Stimulated activated CD4-positive, alpha-beta T cell treated with anti-CD3 and anti-CD28 coated beads, Interleukin-4, amount 100 ng/mL, for 4 hours (primary cell): ENCODE data around the gene AJM1.
"Not testable (repeated sequence)": the region's sequence is repeated elsewhere in the genome, so short reads cannot be mapped to it uniquely, and the experiment has no call there.

Experiments
- DNase-seq, 2 experiments: peaks; one replicate each; pipeline ENCODE4 v3.0.0-alpha.2; 2020

AJM1 gene

DNA sequence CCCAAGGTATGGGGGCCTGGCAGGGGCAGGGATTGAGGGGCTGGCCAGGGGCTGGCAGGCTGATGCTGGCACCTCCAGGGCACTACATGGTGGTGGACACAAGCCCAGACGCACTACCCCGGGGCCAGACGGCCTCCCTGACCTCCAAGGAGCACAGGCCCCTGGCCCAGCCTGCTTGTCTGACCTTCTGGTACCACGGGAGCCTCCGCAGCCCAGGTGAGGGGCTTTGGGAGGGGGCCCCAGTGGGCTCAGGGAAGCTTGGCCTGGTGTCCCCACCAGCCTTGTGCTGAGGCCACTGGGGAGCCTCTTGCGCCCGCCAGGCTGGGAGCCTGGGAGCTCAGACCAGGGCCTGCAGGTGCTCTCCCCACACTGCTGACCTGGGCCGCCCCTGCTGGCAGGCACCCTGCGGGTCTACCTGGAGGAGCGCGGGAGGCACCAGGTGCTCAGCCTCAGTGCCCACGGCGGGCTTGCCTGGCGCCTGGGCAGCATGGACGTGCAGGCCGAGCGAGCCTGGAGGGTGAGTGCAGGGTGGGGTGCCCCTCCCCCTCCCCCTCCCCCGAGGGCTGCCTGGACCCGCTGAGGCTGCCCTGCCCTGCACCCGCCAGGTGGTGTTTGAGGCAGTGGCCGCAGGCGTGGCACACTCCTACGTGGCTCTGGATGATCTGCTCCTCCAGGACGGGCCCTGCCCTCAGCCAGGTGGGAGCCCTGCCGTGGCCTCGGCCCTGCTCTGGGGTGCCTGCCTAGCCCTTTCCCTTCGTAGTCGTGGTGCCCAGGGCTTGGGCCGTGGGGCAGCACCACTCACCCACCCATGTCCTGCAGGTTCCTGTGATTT, 15.5 kb downstream of the AJM1 start:
- DNase-seq, result no peak

DNA sequence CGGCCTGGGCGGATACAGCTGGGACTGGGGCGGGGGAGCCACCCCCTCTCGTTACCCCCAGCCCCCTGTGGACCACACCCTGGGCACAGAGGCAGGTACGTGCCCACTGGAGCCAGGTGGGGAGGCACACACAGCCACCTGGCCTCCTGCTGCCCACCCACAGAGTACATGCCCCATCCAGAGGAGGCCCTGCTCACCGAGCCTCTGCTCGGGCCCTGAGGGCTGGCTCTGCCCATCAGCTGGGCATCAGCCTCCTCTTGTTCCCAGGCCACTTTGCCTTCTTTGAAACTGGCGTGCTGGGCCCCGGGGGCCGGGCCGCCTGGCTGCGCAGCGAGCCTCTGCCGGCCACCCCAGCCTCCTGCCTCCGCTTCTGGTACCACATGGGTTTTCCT, 16.2 kb downstream of the AJM1 start:
- no peak for DNase-seq

DNA sequence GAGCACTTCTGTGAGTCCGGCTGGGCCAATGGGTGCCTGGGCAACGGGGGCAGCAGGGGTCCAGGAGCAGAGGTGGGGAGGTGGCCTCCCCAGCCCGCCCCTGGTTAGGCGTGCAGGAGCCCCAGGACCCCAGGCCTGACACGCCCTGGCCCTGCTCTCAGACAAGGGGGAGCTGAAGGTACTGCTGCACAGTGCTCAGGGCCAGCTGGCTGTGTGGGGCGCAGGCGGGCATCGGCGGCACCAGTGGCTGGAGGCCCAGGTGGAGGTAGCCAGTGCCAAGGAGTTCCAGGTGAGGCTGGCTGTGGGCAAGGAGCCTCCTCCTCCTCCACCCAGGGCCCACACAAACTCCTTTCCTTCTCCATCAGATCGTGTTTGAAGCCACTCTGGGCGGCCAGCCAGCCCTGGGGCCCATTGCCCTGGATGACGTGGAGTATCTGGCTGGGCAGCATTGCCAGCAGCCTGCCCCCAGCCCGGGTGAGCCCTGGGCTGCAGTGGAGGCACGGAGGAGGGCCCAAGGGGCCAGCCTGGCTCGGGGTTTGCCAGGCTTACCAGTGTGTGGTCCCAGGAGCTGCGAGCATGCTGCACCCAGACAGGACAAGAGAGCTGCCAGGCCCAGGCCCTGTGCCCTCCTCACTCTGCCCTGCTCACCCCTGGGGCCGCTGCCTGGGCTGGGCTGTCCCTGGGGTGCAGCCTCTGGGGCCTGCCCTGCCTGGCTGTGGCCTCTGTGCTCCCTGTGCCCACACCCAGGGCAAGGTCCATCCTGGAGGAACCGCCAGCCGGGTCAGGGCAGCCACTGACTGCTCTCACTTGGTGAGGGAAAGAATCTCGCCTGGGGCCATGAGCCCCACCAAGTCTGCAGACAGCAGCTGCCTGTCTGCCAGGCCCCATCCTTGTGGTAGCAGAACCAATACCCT, 16.8 kb downstream of the AJM1 start:
- no peak for DNase-seq

DNA sequence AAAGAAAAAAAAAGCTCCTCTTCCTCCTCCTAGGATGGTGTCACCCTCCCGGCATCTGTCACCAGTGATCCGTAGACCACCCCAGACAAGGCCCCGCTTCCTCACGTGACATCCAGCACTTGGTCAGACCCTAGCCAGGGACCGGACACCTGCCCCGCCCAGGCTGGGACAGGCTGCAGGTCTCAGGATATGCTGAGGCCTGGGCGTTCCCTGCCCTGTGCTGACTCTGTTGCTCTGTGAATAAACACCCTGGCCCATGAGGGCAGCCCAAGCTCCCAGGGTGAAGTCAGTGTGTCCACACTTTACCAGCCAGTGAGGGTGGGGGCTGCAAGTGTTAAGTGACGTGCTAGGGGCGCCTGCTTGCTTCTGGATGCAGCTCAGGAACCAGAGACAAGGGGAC, 18.3 kb downstream of the AJM1 start:
- DNase-seq, result no peak

DNA sequence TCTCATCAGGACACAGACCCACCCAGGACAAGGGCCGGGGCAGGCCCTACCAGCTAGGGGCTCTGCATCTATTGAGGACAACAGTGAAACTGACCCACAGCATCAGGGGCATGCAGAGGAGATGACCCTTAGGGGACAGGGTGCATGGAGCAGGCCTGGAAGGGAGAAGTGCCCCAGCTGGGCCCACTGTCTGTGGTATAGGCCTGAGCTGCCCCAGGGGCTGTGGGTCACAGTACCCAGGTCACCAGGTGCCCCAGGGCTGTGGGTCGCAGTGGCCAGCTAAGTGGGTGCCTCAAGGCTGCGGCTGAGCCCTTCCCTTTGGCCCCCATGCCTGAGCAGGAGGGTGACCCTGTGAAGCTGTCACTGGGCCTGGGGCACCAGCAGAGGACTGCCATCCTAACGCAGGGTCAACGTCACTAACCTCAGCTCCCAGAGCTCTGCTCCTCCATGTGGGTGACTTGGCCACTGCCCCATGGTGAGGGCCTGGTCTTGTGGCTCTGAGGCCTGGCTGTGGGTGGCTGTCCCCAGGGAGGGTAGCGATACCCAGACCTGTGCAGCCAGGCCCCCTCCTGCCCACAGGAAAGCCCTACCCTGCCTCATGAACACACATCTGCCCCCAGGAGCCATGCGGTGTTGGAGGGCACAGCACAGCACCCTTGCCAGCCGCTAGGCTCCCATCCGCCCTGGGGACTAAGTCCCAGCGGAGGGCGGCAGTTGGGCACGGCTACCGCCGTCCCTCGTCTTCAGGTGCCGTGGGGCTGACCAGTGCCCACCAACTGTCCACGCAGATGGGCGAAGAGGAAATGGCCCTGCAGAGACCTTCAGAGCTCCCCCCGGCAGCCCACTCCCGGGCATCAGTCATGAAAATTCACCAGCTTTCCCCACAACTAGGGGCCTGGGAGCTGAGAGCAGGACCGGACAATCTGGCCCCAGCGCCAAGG, 18.9 kb downstream of the AJM1 start:
- no peak for DNase-seq

DNA sequence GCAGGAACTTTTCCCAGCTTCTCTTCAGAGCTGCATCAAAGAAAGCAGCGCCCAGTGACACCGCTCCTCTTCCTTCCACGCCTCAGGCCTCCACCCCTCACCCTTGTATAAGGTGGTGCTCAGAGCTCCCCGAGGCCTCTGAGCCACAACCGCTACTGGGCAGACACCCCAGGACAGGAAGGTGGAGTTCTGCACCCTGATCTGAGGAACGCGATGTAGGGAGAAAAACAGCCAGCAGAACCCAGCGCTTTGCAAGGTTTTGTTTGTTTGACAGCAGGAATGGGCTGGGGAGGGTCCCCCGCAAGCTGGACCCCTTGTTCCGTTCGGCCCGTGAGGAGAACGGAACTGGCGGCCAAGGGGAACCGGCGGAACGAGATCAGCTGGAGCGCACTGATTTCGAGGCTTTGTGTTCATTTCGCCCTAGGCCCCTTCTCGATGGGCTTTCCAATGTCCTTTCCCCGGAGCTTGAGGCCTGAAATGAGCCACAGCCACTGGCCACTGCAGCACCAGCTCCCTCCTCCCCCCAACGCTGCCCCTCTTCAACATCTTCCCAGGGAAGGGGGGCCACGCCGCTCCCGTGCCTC, 19.7 kb downstream of the AJM1 start:
- DNase-seq, result no peak

DNA sequence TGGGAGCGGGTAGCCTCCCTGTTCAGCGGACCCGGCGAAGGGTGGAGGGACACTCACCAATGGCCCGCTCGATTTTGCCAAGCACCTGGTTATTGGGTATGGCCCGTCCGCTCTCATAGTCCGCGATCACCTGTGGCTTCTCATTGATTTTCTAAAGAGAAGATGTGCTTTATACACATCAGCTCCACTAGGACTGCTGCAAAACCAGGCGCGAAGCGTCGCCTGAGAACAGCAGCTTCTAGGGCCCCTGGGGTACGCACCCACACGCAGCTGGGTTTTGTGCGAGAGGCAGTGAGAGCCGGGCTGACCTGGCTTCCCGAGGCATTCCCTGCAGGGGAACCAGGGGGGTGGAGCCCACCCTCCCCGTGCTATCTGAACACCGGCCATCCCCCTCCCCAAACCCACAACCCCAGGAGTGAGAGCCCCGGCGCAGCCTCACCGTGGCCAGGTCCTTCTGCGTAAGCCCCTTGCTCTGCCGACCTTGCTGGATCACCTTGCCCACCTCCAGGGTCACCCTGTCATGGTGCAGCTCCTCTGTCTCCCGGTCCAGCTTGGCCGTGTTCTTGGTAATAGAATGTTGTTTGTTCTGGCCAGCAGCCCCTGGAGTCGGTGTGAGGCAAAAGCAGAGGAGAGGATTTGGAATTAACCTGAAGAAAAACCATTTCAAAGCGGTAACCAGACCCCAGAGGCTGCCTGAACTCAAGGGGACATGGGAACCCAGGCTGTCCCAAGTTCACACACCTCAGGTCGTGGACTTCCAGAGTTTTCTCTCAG, 20.8 kb downstream of the AJM1 start:
- DNase-seq, result no peak

DNA sequence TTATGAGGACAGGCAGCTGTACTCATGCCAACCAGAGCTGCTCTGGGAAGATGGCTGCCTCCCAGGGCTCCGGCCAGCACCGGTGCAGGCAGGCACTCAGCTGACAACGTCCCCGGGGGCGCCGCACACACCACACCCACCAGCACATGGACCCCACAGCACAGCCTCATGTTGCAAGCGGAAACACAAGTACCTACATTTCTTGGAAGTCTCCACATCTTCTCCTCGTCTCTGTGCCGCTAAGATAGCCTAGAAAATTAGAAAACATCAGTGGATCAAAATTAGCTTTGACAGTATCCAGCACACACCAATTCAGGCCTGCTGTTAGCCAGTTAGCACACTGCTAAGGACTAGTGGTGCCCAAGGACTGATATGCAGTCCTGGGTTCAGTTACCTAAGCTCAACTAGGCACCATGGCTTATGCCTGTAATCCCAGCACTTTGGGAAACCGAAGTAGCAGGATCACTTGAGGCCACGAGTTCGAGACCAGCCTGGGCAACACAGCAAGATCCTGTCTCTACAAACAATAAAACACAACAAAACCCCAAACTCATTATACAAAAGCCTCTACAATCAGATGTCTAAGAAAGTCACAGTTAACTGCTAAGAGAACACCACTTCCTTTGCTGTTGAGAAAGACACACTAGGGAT, 21.5 kb downstream of the AJM1 start:
- no peak for DNase-seq

DNA sequence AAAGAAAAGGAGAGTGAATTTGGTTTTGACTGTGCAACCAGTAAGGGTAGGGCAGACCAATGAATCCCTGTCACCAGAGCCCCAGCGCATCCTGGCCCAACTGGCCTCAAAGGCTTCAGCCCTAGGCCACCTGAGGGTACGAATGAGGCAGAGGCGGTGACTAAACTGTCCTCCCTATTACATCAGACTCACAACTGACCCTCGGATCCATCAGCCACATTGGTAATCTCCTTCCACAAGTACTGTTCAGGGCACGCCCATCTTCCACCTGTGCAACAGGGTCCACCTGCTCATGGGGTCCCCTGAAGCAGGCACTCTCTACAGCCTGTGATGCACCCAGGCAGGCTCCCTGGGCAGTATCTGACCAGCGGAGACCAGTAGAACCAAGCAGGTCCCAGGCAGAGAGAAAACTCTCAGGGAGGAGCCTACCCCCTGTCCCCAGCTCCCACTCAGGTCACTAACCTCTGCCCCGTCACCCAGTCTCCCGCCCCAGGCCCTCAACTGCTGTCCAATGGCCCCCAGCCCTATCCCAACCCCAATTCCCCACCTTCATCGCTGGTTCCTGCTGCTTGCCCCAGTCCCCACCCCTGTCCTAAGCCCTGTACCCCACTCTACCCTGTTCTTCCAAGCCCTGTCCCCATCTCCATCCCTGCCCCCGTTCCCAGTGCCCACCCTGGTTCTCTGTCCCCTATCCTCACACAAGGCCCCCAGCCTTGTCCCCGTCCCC, 22.9 kb downstream of the AJM1 start:
- DNase-seq, result no peak

DNA sequence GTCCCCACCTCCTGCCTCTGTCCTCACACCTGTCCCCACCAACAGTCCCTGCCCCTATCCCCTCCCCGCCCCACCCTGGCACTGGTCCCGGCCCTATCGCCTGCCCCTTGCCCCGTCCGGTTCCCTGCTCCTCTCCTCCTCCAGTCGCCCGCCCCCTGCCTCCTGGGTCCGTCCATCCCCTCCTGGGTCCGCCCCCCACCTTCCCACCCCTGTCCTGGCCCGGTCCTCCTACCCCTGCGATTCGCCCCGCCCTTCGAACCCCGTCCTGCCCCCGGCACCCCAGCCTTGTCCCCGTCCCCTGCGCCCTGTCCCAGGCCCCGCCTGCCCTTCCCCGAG, 23.5 kb downstream of the AJM1 start:
- no peak for DNase-seq

DNA sequence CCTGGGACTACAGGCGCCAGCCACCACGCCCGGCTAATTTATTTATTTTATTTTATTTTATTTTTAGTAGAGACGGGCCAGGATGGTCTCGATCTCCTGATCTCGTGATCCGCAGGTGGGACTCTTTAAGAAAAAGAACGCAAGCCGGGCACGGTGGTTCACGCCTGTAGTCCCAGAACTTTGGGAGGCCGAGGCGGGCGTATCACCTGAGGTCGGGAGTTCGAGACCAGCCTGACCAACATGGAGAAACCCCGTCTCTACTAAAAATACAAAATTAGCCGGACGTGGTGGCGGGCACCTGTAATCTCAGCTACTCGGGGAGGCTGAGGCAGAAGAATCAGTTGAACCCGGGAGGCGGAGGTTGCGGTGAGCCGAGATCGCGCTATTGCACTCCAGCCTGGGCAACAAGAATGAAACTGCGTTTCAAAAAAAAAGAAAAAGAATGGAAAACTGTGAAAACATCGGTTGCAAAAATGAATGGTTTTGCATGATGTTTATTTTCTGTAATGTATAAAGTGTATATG, 24.7 kb downstream of the AJM1 start:
- DNase-seq, result not testable (repeated sequence)

DNA sequence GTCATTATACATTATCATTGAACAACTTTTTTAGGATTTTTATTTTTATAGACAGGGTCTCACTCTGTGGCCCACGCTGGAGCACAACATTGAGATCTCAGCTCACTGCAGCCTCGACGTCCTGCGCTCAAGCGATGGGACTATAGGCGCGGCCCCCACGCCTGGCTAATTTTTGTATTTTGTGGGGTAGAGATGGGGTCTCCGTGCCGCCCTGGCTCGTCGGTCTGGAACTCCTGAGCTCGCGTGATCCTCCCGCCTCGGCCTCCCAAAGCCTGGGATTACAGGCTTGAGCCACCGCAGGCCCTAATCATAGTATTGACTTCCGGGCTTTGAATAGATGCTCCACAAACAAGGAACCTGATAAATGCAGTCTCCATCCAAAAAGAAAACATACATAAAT, 25.2 kb downstream of the AJM1 start:
- no peak for DNase-seq

DNA sequence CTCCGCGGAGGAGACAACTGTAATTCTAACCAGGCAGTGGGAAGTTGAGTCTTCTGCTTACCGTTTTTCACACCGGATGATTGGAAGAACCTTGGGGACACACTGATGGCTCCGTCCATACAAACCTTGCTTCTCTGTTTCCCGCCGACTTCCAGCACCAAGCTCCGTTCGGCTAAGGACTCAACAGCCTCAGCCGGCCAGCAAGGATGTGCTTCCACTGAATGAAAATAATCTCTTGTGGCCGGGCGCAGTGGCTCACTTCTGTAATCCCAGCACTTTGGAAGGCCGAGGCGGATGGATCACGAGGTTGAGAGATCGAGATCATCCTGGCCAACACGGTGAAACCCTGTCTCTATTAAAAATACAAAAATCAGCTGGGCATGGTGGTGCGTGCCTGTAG, 25.6 kb downstream of the AJM1 start:
- no peak for DNase-seq

DNA sequence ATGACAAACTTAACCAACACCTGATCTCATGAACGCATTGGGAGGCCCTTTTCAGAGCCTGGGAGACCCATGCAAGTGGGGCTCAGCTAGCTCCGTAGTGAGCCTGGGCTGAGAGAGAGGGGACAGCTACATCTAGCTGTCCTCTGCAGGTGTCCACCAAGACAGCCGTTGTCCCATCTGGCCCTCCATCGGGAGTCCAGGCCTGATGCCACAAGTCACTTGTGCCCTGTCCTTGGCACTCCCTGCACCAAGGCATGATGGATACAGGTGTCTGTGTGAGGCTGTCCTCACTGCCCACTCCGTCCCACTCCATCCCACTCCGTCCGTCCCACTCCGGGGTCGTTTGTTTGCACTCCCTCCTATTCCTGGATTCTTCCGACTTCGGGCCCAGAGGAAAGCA, 26.4 kb downstream of the AJM1 start:
- DNase-seq, result no peak

DNA sequence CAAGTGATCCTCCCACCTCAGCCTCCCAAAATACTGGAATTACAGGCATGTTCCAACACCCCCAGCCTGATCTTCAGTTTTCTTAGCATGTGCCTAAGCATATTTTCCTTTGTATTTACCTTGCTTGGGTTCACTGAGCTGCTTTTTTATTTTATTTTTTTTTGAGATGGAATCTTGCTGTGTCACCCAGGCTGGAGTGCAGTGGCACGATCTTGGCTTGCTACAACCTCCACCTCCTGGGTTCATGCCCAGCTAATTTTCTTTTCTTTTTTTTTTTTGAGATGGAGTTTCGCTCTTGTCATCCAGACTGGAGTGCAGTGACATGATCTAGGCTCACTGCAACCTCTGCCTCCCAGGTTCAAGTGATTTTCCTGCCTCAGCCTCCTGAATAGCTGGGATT, 27.3 kb downstream of the AJM1 start:
- not testable (repeated sequence) for DNase-seq

DNA sequence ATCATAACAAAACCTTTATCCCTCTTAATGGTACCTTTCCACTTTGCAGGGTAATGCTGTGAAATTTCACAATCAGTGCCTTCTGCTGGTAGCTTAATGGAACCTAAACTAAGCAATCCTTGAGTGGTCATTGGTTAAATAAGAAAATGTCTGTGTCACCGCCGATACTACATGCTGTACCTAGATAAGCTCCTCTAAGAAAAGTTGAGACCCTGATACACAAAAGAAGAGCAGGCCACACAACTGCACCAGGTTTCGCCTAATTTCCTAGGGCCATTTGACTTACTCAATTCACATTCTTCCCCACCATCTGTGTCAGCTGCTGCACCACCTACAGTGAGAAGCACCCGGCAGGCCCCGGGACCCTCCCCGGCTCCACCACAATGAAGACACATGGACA, 32.9 kb downstream of the AJM1 start:
- DNase-seq, result no peak

DNA sequence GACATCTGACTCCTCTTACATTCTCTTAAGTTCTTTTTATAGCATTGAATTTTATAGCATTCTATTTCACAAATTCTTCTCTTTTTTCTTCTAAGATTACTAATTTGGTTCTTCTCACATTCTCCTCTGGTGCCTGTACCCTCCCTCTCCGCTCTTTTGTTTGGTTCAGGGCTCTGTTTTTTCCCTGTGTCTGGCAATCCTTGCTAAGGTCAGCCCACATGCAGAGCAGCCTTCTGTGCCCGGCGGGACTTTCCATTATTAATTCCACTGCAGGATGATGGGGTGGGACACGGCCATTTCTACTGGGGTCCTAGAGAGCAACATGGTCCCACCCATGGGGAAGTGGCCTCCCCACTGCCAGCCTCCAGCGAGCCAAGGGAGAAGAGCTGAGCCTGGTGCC, 34.2 kb downstream of the AJM1 start:
- DNase-seq, result no peak

DNA sequence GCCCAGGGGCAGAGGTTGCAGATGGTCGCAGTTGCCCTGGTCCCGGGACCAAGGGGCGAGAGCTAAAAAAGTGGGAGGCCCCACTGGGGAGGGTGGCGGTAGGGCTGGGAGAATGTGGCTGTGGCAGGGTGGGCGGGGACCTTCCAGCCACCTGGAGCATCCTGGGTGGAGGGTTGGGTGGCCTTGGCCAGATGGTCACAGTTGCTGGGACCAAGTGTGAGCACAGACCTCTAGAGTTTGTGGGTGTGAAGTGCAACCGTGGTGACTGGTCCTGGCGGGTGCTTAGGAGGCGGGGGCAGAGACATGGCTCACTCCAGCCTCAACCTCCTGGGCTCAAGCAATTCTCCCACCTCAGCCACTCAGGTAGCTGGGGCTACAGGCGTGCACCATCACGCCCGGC, 38.4 kb downstream of the AJM1 start:
- DNase-seq, result no peak

DNA sequence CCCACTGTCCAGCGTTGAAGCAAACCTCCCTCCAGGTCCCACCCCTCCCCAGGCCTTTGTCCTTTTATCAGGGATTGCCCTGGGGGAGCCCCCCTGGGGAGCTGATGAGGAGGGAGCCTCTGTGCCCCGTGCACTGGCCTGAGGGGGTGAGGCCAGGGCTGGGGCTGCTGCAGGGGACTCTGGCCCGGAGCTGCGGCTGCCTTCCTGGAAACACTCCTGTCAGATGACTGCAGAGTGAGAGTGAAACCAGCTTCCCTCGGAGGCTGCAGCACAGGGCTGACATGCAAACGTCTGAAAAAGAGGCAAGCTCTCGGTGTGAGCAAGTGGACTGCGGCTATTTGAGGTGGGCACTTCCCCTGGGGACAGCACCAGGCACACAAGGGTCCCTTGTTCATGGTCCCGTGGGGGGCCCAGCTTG, 39.4 kb downstream of the AJM1 start:
- DNase-seq, result peak; percentile 61 to 63
